Left ventricle myocardium superior (tissue), 1 donor: ENCODE data around the gene OGG1. TPM values are rescaled to one million over a fixed set of nuclear protein-coding genes. Genes with fewer than 3 reads are reported as not detected.

Experiments used
- ATAC-seq: fragments of 200-7000 bp; cut with Tn5 transposase; one replicate; pipeline ENCODE4 v1.9.1; 2020; ENCODE audit warnings: mild to moderate bottlenecking, moderate library complexity
- DNase-seq: peaks from one replicate; pipeline ENCODE4 v3.0.0-alpha.2; 2020
- intact Hi-C: fragments of 100-400 bp; cut with micrococcal nuclease; formaldehyde crosslinking; loops from one replicate; pipeline ENCODE4 v1.11.0; 2022
- total RNA-seq: library from RNA; stranded (reverse); fragmentation: NEBNext Ultra II Directional; extraction: Animal tissue kit (Norgen Biotek cat#: 25700); gene quantifications from one replicate; pipeline ENCODE4 v1.2.1, GENCODE V29; 2021
- donor health status: DM: no; HTN: yes; CAD: no; lungs with severe emphysema.

OGG1 gene
- total RNA-seq, 1 donor from 2014 or later = 8.8 TPM

- ATAC-seq (no peak), DNase-seq (no peak)
- intact Hi-C loops = no loop called here
These were observed 50.8 kb downstream of the OGG1 start for GRCh38 chr3:9800529-9800928.

DNA sequence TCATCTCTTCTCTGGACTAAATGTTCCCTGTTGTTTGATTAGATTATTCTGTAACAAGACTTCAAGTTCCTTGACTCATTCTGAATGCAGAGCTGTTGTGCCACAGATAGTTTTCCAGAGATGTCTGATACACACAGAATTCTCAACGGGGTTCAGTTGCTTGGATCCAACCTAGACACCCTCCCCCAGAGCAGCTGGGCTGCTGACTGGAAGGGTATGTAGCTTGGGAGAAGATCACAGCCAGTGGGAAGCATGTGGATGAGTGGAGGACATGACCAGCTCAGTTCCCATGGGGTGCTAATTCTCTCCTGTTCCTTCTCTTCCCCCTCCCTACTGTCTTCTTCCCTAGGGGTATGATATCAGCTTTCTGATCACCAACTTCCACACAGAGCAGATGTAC, 53.7 kb downstream of the OGG1 start:
- DNase-seq (no peak), ATAC-seq (peak; percentile 34)
- intact Hi-C loops = no loop called here

DNA sequence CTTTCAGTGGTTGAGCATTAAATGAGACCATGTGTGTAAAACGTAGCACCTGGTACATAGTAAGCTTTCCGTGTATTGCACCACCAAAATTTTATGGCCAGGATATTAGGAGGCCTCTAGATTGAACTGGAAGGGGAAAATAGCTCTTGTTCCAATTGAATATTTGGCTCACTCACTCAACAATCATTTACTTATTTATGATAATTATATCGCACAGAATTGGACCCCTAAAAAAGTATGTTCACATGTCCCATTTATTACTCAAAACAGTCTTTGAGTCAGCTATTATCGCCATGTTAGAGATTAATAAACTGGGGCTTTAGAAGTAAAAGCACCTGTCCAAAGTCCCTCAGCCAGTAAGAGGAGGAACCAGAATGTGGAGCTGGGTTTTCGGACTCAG, 55.2 kb downstream of the OGG1 start:
- no peak for ATAC-seq
- intact Hi-C loops = no loop called here
- DNase-seq = no peak

DNA sequence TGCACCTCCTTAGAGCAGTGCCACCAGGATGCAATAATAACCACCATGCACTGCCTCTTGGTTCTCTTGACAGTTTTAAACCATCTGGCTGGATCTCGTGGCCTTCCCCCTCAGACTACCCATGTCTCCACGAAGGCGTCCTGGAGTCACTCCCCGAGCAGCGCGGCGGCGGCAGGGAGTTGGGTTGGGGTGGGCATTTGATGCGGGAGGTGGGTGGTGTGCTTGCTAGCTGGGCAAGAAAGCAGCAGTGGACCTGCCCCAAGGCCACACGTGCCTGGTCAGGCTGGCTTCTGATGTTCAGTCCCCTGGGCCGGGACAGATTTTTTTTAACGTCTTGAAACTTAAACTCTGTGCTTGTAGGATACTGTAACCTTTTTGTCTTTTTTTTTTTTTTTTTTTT, 56.4 kb downstream of the OGG1 start:
- intact Hi-C loops = no loop called here
- no peak for DNase-seq
- no peak for ATAC-seq

Other genes with a start within 250 kb of the OGG1 start
- not detected for gene LHFPL4, start 196.1 kb upstream of the OGG1 start, total RNA-seq
- 45.3 TPM for gene MTMR14, start 100.4 kb upstream of the OGG1 start, total RNA-seq
- gene CPNE9, start 46.1 kb upstream of the OGG1 start, total RNA-seq = not detected
- gene BRPF1, start 18.2 kb upstream of the OGG1 start, total RNA-seq = 9.9 TPM
- gene CAMK1, start 20.0 kb downstream of the OGG1 start, total RNA-seq = 11.7 TPM
- gene TADA3, start 42.5 kb downstream of the OGG1 start, total RNA-seq = 45.9 TPM
- 55.3 TPM for gene ARPC4, start 43.1 kb downstream of the OGG1 start, total RNA-seq
- gene TTLL3, start 60.3 kb downstream of the OGG1 start, total RNA-seq = 11.0 TPM
- 37.9 TPM for gene RPUSD3, start 94.1 kb downstream of the OGG1 start, total RNA-seq
- 2.5 TPM for gene CIDEC, start 130.3 kb downstream of the OGG1 start, total RNA-seq
- 18.4 TPM for gene JAGN1, start 140.7 kb downstream of the OGG1 start, total RNA-seq
- 0.45 TPM for gene IL17RE, start 152.9 kb downstream of the OGG1 start, total RNA-seq
- 36.0 TPM for gene IL17RC, start 167.1 kb downstream of the OGG1 start, total RNA-seq
- 62.7 TPM for gene CRELD1, start 183.9 kb downstream of the OGG1 start, total RNA-seq
- gene PRRT3, start 202.5 kb downstream of the OGG1 start, total RNA-seq = 0.35 TPM
- gene EMC3, start 236.9 kb downstream of the OGG1 start, total RNA-seq = 78.1 TPM